Astrocyte (in vitro differentiated cells and primary cell): ENCODE data around the gene PEAK1. TPM values are rescaled to one million over a fixed set of nuclear protein-coding genes. Genes with fewer than 3 reads are reported as not detected.

Source experiments
- DNase-seq: peaks from one replicate; pipeline ENCODE4 v3.0.0-alpha.2; 2010; ENCODE audit warnings: low read depth
- FAIRE-seq: peaks from 2 replicates; lab custom pipeline; 2011; peaks lifted over from hg19 to GRCh38; lab: Jason Lieb, UNC
- H2AFZ ChIP-seq: 2 replicates; pipeline ENCODE4 v1.6.0; 2012; ENCODE audit warnings: low read depth, low read length, inconsistent platforms
- H3K27ac ChIP-seq: 2 replicates; pipeline ENCODE4 v1.5.1; 2011; ENCODE audit warnings: low read depth, low read length, inconsistent platforms
- H3K27me3 ChIP-seq: 2 replicates; pipeline ENCODE4 v1.6.0; 2011; ENCODE audit warnings: low read length, inconsistent platforms; ENCODE audit not compliant: insufficient read depth
- H3K36me3 ChIP-seq: 2 replicates; pipeline ENCODE4 v1.5.1; 2011; ENCODE audit warnings: low read length, inconsistent platforms; ENCODE audit not compliant: insufficient read depth
- H3K4me1 ChIP-seq: 2 replicates; pipeline ENCODE4 v1.5.1; 2011; ENCODE audit warnings: low read length, inconsistent platforms; ENCODE audit not compliant: insufficient read depth
- H3K4me2 ChIP-seq: 2 replicates; pipeline ENCODE4 v1.6.0; 2012; ENCODE audit warnings: low read length, inconsistent platforms
- H3K4me3 ChIP-seq: 2 replicates; pipeline ENCODE4 v1.5.1; 2011; ENCODE audit warnings: low read depth, mild to moderate bottlenecking, low read length, inconsistent platforms; ENCODE audit not compliant: insufficient read depth
- H3K79me2 ChIP-seq: 2 replicates; pipeline ENCODE4 v1.6.0; 2012; ENCODE audit warnings: mild to moderate bottlenecking, low read length, inconsistent platforms; ENCODE audit not compliant: insufficient read depth
- H3K9ac ChIP-seq: 2 replicates; pipeline ENCODE4 v1.6.0; 2012; ENCODE audit warnings: mild to moderate bottlenecking, low read length, inconsistent platforms
- H3K9me3 ChIP-seq: 2 replicates; pipeline ENCODE4 v1.5.1; 2012; ENCODE audit warnings: low read depth, mild to moderate bottlenecking, low read length, inconsistent platforms; ENCODE audit not compliant: insufficient read depth
- H4K20me1 ChIP-seq: 2 replicates; pipeline ENCODE4 v1.6.0; 2012; ENCODE audit warnings: low read length, inconsistent platforms; ENCODE audit not compliant: insufficient read depth
- H3K27ac Mint-ChIP-seq: one replicate; pipeline ENCODE4 v1.8.0; 2021; ENCODE audit warnings: mild to moderate bottlenecking, mixed read lengths; ENCODE audit not compliant: unreplicated experiment
- H3K27me3 Mint-ChIP-seq: one replicate; pipeline ENCODE4 v1.8.0; 2021; ENCODE audit warnings: low read depth, mixed read lengths; ENCODE audit not compliant: unreplicated experiment
- H3K36me3 Mint-ChIP-seq: one replicate; pipeline ENCODE4 v1.8.0; 2021; ENCODE audit warnings: low read depth, mixed read lengths; ENCODE audit not compliant: unreplicated experiment
- H3K4me1 Mint-ChIP-seq: one replicate; pipeline ENCODE4 v1.8.0; 2021; ENCODE audit warnings: low read depth, mixed read lengths; ENCODE audit not compliant: unreplicated experiment
- H3K4me3 Mint-ChIP-seq: one replicate; pipeline ENCODE4 v1.8.0; 2021; ENCODE audit warnings: mild to moderate bottlenecking, moderate library complexity, mixed read lengths; ENCODE audit not compliant: unreplicated experiment
- H3K9me3 Mint-ChIP-seq: one replicate; pipeline ENCODE4 v1.8.0; 2021; ENCODE audit warnings: mild to moderate bottlenecking, mixed read lengths; ENCODE audit not compliant: unreplicated experiment
- EZH2 ChIP-seq: IDR thresholded peaks from 2 replicates; pipeline ENCODE4 v1.6.1; 2012; ENCODE audit warnings: mild to moderate bottlenecking, low read length, inconsistent platforms; ENCODE audit not compliant: insufficient read depth
- total RNA-seq: library from RNA; stranded (reverse); gene quantifications from 2 replicates; pipeline ENCODE4 v1.2.1, GENCODE V29; 2021
- TF ChIP-seq, protein P1 (sequence below): IDR thresholded peaks from 2 replicates; pipeline ENCODE4 v1.5.1; 2011; ENCODE audit warnings: low read depth, mild to moderate bottlenecking, inconsistent platforms, low read length, moderate library complexity; ENCODE audit not compliant: insufficient read depth

The PEAK1 gene
- total RNA-seq, 1 donor from 2014 or later = 62.3 TPM

DNA sequence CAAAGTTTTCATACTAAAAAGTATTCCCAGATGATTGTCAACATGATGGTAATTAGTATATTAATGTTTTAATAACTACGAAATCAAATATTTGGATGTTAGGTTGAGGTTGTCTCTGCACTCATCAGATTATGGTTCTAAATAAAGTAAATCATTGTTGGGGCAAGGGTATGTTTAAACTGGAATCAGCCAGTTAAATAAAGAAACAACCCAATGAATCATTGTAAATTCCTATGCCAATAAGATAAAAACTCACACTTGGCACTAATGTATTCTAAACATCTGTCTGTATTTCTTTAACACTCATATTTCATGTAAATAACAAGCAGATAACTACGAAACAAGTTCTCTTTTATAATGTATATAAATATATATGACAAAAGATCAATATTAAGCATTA, 92.7 kb downstream of the PEAK1 start:
- Mint-ChIP-seq H3K9me3 (no peaks in the 10 kb centered on the region), H3K27ac (no peak overlapping the region), H3K27me3 (no peaks in the 10 kb centered on the region), H3K36me3 (peaks cover 3% of the 10 kb centered on the region), H3K4me3 (no peak overlapping the region), H3K4me1 (peaks cover 9% of the 10 kb centered on the region)
- TF ChIP-seq, protein P1, sequence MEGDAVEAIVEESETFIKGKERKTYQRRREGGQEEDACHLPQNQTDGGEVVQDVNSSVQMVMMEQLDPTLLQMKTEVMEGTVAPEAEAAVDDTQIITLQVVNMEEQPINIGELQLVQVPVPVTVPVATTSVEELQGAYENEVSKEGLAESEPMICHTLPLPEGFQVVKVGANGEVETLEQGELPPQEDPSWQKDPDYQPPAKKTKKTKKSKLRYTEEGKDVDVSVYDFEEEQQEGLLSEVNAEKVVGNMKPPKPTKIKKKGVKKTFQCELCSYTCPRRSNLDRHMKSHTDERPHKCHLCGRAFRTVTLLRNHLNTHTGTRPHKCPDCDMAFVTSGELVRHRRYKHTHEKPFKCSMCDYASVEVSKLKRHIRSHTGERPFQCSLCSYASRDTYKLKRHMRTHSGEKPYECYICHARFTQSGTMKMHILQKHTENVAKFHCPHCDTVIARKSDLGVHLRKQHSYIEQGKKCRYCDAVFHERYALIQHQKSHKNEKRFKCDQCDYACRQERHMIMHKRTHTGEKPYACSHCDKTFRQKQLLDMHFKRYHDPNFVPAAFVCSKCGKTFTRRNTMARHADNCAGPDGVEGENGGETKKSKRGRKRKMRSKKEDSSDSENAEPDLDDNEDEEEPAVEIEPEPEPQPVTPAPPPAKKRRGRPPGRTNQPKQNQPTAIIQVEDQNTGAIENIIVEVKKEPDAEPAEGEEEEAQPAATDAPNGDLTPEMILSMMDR = no peak
- TF ChIP-seq EZH2 = no peak
- no peak for DNase-seq
- H3K9ac ChIP-seq = no peak overlapping the region
- FAIRE-seq = no peak
- H3K4me2 ChIP-seq = no peak overlapping the region
- H3K9me3 ChIP-seq = no peaks in the 10 kb centered on the region
- peaks cover 40% of the 10 kb centered on the region for H3K79me2 ChIP-seq
- no peak overlapping the region for H2AFZ ChIP-seq
- H3K27ac ChIP-seq = no peak overlapping the region
- H3K4me1 ChIP-seq = no peaks in the 10 kb centered on the region
- H3K27me3 ChIP-seq = no peaks in the 10 kb centered on the region
- H3K36me3 ChIP-seq = no peaks in the 10 kb centered on the region
- peaks cover 42% of the 10 kb centered on the region for H4K20me1 ChIP-seq
- H3K4me3 ChIP-seq = no peak overlapping the region

DNA sequence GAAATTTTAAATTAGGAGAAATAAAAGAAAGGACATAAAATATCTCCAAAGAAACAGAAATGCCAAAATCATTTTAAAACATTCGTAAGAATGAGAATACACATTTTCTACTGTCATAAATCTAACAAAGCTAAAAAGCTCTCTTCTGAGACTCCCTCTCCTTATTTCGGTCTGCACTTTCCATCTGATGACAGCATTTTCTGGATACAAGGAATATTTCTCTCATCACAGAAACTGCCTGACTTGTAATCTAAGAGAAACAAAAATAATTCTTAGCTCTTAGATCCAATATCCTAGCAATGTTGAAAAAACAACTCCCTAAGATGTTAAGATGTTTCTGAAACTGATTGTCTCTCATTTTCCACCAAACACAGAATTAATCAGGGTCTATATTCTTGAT, 93.5 kb downstream of the PEAK1 start:
- Mint-ChIP-seq H3K36me3 (peaks cover 3% of the 10 kb centered on the region), H3K27ac (no peak overlapping the region), H3K9me3 (no peaks in the 10 kb centered on the region), H3K27me3 (no peaks in the 10 kb centered on the region), H3K4me3 (no peak overlapping the region), H3K4me1 (peaks cover 9% of the 10 kb centered on the region)
- Histone ChIP-seq H3K4me3 (no peak overlapping the region), H3K4me1 (no peaks in the 10 kb centered on the region), H3K4me2 (no peak overlapping the region), H3K9me3 (no peaks in the 10 kb centered on the region), H3K27ac (no peak overlapping the region), H3K27me3 (no peaks in the 10 kb centered on the region), H3K79me2 (peaks cover 40% of the 10 kb centered on the region), H2AFZ (no peak overlapping the region), H3K9ac (no peak overlapping the region), H3K36me3 (no peaks in the 10 kb centered on the region), H4K20me1 (peaks cover 42% of the 10 kb centered on the region)
- DNase-seq = no peak
- no peak for FAIRE-seq
- no peak for TF ChIP-seq EZH2
- TF ChIP-seq, protein P1 = no peak

DNA sequence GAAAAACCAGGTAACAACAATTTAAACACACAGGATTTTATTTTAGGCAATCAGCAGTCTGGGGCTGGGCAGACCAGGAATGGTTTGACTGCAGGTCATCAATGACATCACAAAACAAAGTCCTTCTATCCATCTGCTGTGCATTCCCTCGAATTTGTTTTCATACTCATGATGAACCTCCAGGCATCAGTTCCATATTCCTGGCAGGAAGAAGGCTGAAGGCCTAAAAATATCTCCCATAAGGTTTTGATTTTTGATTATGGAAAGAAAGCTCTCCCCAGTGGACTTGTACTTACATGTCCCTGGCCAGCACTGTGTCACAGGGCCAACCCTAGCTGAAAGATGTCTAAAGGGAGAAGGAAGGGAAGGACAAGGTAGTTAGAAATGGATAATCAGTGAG, 107.4 kb downstream of the PEAK1 start:
- no peaks in the 10 kb centered on the region for H3K9me3 Mint-ChIP-seq
- no peak overlapping the region for H3K4me3 ChIP-seq
- peaks cover 39% of the 10 kb centered on the region for H3K79me2 ChIP-seq
- peak overlapping the region; percentile 22 for H3K27ac Mint-ChIP-seq
- H3K4me3 Mint-ChIP-seq = no peak overlapping the region
- no peaks in the 10 kb centered on the region for H3K36me3 ChIP-seq
- H3K9ac ChIP-seq = no peak overlapping the region
- H3K27me3 Mint-ChIP-seq = no peaks in the 10 kb centered on the region
- FAIRE-seq (no peak), DNase-seq (no peak)
- H3K27me3 ChIP-seq = no peaks in the 10 kb centered on the region
- H3K9me3 ChIP-seq = no peaks in the 10 kb centered on the region
- H2AFZ ChIP-seq = no peak overlapping the region
- peaks cover 10% of the 10 kb centered on the region for H3K4me1 Mint-ChIP-seq
- no peaks in the 10 kb centered on the region for H3K36me3 Mint-ChIP-seq
- H3K4me2 ChIP-seq = no peak overlapping the region
- no peaks in the 10 kb centered on the region for H3K4me1 ChIP-seq
- TF ChIP-seq, protein P1 = no peak
- TF ChIP-seq EZH2 = no peak
- H4K20me1 ChIP-seq = peaks cover 42% of the 10 kb centered on the region
- H3K27ac ChIP-seq = no peak overlapping the region
